Activated CD4-positive, alpha-beta T cell treated with anti-CD3 and anti-CD28 coated beads for 36 hours (primary cell): ENCODE results near the gene ARNT2. TPM values are rescaled to one million over a fixed set of nuclear protein-coding genes. Genes with fewer than 3 reads are reported as not detected.
"Not testable (repeated sequence)": the region's sequence is repeated elsewhere in the genome, so short reads cannot be mapped to it uniquely, and the experiment has no call there.

Experiments used
- ATAC-seq: fragments of 200-7000 bp; cut with Tn5 transposase; one replicate; pipeline ENCODE4 v1.10.0; 2021; ENCODE audit warnings: mild to moderate bottlenecking, moderate library complexity
- CTCF ChIA-PET: fragments of 350-600 bp; sonication (Branson Sonifier 250); formaldehyde crosslinking; loops from one replicate; lab custom pipeline; 2021; ENCODE audit warnings: antibody characterized with exemption; lab: Charles Lee
- POLR2A ChIA-PET: fragments of 350-600 bp; sonication (Branson Sonifier 250); formaldehyde crosslinking; loops from one replicate; lab custom pipeline; 2021; ENCODE audit warnings: antibody characterized with exemption, inconsistent platforms; lab: Charles Lee
- DNase-seq: peaks from one replicate; pipeline ENCODE4 v3.0.0-alpha.2; 2020
- H3K27ac Mint-ChIP-seq: one replicate; pipeline ENCODE4 v1.8.0; 2021; ENCODE audit warnings: mixed read lengths
- H3K27me3 Mint-ChIP-seq: one replicate; pipeline ENCODE4 v1.8.0; 2021; ENCODE audit warnings: mixed read lengths
- H3K36me3 Mint-ChIP-seq: one replicate; pipeline ENCODE4 v1.8.0; 2021; ENCODE audit warnings: low read depth, mixed read lengths
- H3K4me1 Mint-ChIP-seq: one replicate; pipeline ENCODE4 v1.8.0; 2021; ENCODE audit warnings: mixed read lengths
- H3K4me3 Mint-ChIP-seq: one replicate; pipeline ENCODE4 v1.8.0; 2021; ENCODE audit warnings: mild to moderate bottlenecking, moderate library complexity, mixed read lengths
- H3K9me3 Mint-ChIP-seq: one replicate; pipeline ENCODE4 v1.8.0; 2021; ENCODE audit warnings: low read depth, mixed read lengths
- intact Hi-C, 2 experiments: fragments of 100-400 bp; cut with DNase I in 1 of 2; cut with micrococcal nuclease in 1 of 2; formaldehyde crosslinking; loops; one replicate each; pipeline versions ENCODE4 v1.14.2 to v1.15.1; 2022 to 2024; cut with DNase I, micrococcal nuclease
- total RNA-seq, 2 experiments: library from RNA; stranded (reverse); gene quantifications; one replicate each; pipeline ENCODE4 v1.2.3, GENCODE V29; 2021

The ARNT2 gene
- total RNA-seq, 2 experiments from 2014 or later, result 0.05 to 0.19 TPM

GRCh38 chr15:80635953-80636352 lies 231.8 kb downstream of the ARNT2 start:
- no peak overlapping the region for H3K4me3 Mint-ChIP-seq
- no peaks in the 10 kb centered on the region for H3K9me3 Mint-ChIP-seq
- POLR2A ChIA-PET, result no interaction called here
- intact Hi-C loops, result no loop called here
- H3K27ac Mint-ChIP-seq, result no peak overlapping the region
- CTCF ChIA-PET, result interaction anchor here (0.6 kb wide), 1 partner anchor 441 kb away, joined by 4 read pairs; no protein-coding TSS in a partner anchor
- ATAC-seq (no peak), DNase-seq (no peak)
- H3K36me3 Mint-ChIP-seq, result no peaks in the 10 kb centered on the region
- H3K4me1 Mint-ChIP-seq, result no peaks in the 10 kb centered on the region
- H3K27me3 Mint-ChIP-seq, result peaks cover 3% of the 10 kb centered on the region

- no peak for ATAC-seq
- ChIA-PET POLR2A (no interaction called here), CTCF (no interaction called here)
- H3K27me3 Mint-ChIP-seq, result peaks cover 3% of the 10 kb centered on the region
- intact Hi-C loops, result no loop called here
- H3K4me3 Mint-ChIP-seq, result no peak overlapping the region
- H3K4me1 Mint-ChIP-seq, result no peaks in the 10 kb centered on the region
- H3K27ac Mint-ChIP-seq, result no peak overlapping the region
- no peak for DNase-seq
- no peaks in the 10 kb centered on the region for H3K9me3 Mint-ChIP-seq
- H3K36me3 Mint-ChIP-seq, result no peaks in the 10 kb centered on the region
Measured at GRCh38 chr15:80636675-80637074, 232.5 kb downstream of the ARNT2 start.

- CTCF ChIA-PET, result interaction anchor here (1.0 kb wide), 1 partner anchor 85 kb away, joined by 3 read pairs; no protein-coding TSS in a partner anchor
- DNase-seq (no peak), ATAC-seq (no peak)
- H3K4me3 Mint-ChIP-seq, result no peak overlapping the region
- H3K9me3 Mint-ChIP-seq, result no peaks in the 10 kb centered on the region
- no peaks in the 10 kb centered on the region for H3K36me3 Mint-ChIP-seq
- POLR2A ChIA-PET, result no interaction called here
- peaks cover 7% of the 10 kb centered on the region for H3K27me3 Mint-ChIP-seq
- H3K27ac Mint-ChIP-seq, result no peak overlapping the region
- intact Hi-C loops, result no loop called here
- H3K4me1 Mint-ChIP-seq, result no peaks in the 10 kb centered on the region
Measured at GRCh38 chr15:80637747-80638146, 233.6 kb downstream of the ARNT2 start.

- ATAC-seq, result no peak
- CTCF ChIA-PET, result interaction anchor here (1.0 kb wide), 1 partner anchor 84 kb away, joined by 3 read pairs; no protein-coding TSS in a partner anchor
Measured at GRCh38 chr15:80638553-80639167, 234.5 kb downstream of the ARNT2 start.

GRCh38 chr15:80639168-80639555 lies 235.0 kb downstream of the ARNT2 start:
- H3K27me3 Mint-ChIP-seq, result peaks cover 7% of the 10 kb centered on the region
- DNase-seq (no peak), ATAC-seq (no peak)
- no peak overlapping the region for H3K4me3 Mint-ChIP-seq
- ChIA-PET CTCF (no interaction called here), POLR2A (no interaction called here)
- no peaks in the 10 kb centered on the region for H3K4me1 Mint-ChIP-seq
- no peaks in the 10 kb centered on the region for H3K36me3 Mint-ChIP-seq
- H3K27ac Mint-ChIP-seq, result no peak overlapping the region
- intact Hi-C loops, result no loop called here
- no peaks in the 10 kb centered on the region for H3K9me3 Mint-ChIP-seq

More at GRCh38 chr15:80638553-80639167, 234.5 kb downstream of the ARNT2 start:
- H3K27ac Mint-ChIP-seq, result no peak overlapping the region
- H3K9me3 Mint-ChIP-seq, result no peaks in the 10 kb centered on the region
- H3K4me3 Mint-ChIP-seq, result no peak overlapping the region
- POLR2A ChIA-PET, result no interaction called here
- intact Hi-C loops, result no loop called here
- no peaks in the 10 kb centered on the region for H3K36me3 Mint-ChIP-seq
- H3K4me1 Mint-ChIP-seq, result no peaks in the 10 kb centered on the region
- H3K27me3 Mint-ChIP-seq, result peaks cover 7% of the 10 kb centered on the region
- DNase-seq, result no peak

GRCh38 chr15:80640531-80641121 lies 236.4 kb downstream of the ARNT2 start:
- intact Hi-C loops, result no loop called here
- Mint-ChIP-seq H3K9me3 (no peaks in the 10 kb centered on the region), H3K27me3 (peaks cover 6% of the 10 kb centered on the region), H3K4me3 (no peak overlapping the region), H3K4me1 (no peaks in the 10 kb centered on the region), H3K27ac (no peak overlapping the region), H3K36me3 (no peaks in the 10 kb centered on the region)
- ChIA-PET CTCF (interaction anchor here (0.5 kb wide), 1 partner anchor 292 kb away, joined by 7 read pairs; no protein-coding TSS in a partner anchor), POLR2A (no interaction called here)
- DNase-seq, result no peak
- no peak for ATAC-seq

GRCh38 chr15:80641384-80641783 lies 237.2 kb downstream of the ARNT2 start:
- Mint-ChIP-seq H3K36me3 (no peaks in the 10 kb centered on the region), H3K4me3 (no peak overlapping the region), H3K4me1 (no peaks in the 10 kb centered on the region), H3K27ac (no peak overlapping the region), H3K9me3 (peaks cover under 1% of the 10 kb centered on the region), H3K27me3 (peaks cover 7% of the 10 kb centered on the region)
- DNase-seq (no peak), ATAC-seq (no peak)
- ChIA-PET CTCF (interaction anchor here (0.5 kb wide), 1 partner anchor 292 kb away, joined by 7 read pairs; no protein-coding TSS in a partner anchor), POLR2A (no interaction called here)
- intact Hi-C loops, result no loop called here

- POLR2A ChIA-PET, result no interaction called here
Measured at GRCh38 chr15:80643431-80643951, 239.3 kb downstream of the ARNT2 start.

GRCh38 chr15:80645494-80646065 lies 241.4 kb downstream of the ARNT2 start:
- Mint-ChIP-seq H3K9me3 (peaks cover 4% of the 10 kb centered on the region), H3K27ac (no peak overlapping the region), H3K36me3 (no peaks in the 10 kb centered on the region), H3K4me3 (no peak overlapping the region), H3K27me3 (peaks cover 7% of the 10 kb centered on the region), H3K4me1 (no peaks in the 10 kb centered on the region)
- DNase-seq, result no peak
- ChIA-PET POLR2A (no interaction called here), CTCF (no interaction called here)
- intact Hi-C loops, result no loop called here
- ATAC-seq, result no peak

More at GRCh38 chr15:80643431-80643951, 239.3 kb downstream of the ARNT2 start:
- H3K9me3 Mint-ChIP-seq, result peaks cover 4% of the 10 kb centered on the region
- H3K36me3 Mint-ChIP-seq, result no peaks in the 10 kb centered on the region
- DNase-seq (no peak), ATAC-seq (no peak)
- CTCF ChIA-PET, result no interaction called here
- H3K27me3 Mint-ChIP-seq, result peaks cover 7% of the 10 kb centered on the region
- H3K4me1 Mint-ChIP-seq, result no peaks in the 10 kb centered on the region
- no peak overlapping the region for H3K4me3 Mint-ChIP-seq
- H3K27ac Mint-ChIP-seq, result no peak overlapping the region
- intact Hi-C loops, result no loop called here

GRCh38 chr15:80647424-80647823 lies 243.2 kb downstream of the ARNT2 start:
- H3K4me3 Mint-ChIP-seq, POLR2A ChIA-PET, H3K27ac Mint-ChIP-seq, H3K4me1 Mint-ChIP-seq, CTCF ChIA-PET, intact Hi-C loops, H3K36me3 Mint-ChIP-seq, ATAC-seq, DNase-seq, H3K9me3 Mint-ChIP-seq, H3K27me3 Mint-ChIP-seq: not testable (repeated sequence)
